Pulmonary artery endothelial cell (primary cell): ENCODE data around the gene SLC1A5. TPM values are rescaled to one million over a fixed set of nuclear protein-coding genes. Genes with fewer than 3 reads are reported as not detected.

Experiments used
- DNase-seq: peaks from one replicate; pipeline ENCODE4 v3.0.0-alpha.2; 2011; ENCODE audit warnings: low read depth, low spot score
- total RNA-seq: library from RNA; depleted of rRNA; stranded (reverse); fragments of >200 nt; gene quantifications from 2 replicates; pipeline ENCODE4 v1.2.3, GENCODE V29; 2014

SLC1A5 gene
- total RNA-seq, 1 donor from 2014 or later: 54.9 TPM

DNA sequence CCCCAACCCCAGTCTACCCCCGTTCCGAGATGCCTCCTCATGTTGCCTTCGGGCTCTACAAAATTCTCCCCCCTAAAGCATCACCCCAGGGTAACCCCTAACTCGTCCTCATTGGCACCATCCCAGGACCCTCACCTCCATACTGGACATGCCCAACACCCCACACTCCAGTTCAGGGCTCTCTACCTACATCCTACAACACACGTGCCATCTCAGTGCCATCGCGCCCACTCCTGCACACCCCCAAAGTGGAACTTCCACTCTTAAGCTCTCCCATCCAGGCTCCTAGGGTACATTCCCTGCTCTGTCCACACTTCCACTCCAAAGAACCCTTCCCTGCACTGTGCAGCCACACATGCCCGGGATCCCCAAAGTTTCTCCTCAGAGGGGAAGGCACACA lies 43.4 kb downstream of the SLC1A5 start:
- DNase-seq: no peak

DNA sequence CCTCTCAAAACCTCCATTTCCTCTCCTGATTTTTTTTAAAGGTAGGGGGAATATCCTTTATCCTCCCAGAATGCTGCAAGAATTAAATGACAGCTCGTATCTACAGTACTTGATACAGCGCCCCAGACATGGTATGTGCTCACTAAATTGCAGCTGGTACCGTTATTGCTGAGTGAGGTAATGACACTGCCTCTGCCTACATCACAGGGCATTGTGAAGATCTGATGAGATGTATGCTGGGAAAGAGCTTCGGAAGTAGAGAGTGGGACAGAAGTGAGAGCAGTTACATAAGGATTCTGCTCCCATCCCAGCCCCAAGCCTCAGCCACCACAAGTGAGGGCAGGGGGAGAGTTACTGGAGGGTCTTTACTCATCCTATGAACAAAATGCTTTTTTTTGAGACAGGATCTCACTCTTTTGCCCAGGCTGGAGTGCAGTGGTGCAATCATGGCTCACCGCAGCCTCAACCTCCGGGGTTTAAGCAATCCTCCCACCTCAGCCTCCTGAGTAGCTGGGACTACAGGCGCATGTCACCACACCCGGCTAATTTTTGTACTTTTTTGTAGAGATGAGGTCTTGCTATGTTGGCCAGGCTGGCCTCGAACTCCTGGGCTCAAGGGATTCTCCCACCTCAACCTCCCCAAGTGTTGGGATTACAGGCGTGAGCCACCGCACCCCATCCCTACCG lies 44.2 kb downstream of the SLC1A5 start:
- DNase-seq: no peak

DNA sequence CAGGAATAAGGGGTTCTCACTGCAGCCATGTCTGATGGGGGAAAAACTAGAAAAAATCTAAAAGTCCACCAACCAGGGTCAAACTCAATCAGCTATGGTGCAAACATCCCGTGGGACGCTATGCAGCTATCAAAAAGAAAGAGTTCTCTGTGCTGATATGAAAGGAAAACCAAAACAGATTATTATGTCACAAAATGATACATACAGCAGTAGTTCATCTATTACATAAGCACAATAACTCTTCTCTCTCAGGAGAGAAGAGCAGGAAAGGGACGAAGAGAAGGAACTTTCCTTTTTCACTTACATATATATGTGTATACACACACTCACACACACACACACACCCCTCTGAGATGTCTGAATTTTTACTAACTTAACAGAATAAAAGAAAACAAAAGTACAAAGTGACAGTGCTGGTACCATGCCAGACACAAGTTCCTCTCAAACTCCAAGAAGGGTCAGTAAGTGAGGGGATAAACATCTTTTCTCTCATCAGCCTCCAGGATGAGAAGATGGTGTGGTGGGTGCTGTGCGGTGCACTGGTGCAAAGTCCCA lies 45.4 kb downstream of the SLC1A5 start:
- no peak for DNase-seq

DNA sequence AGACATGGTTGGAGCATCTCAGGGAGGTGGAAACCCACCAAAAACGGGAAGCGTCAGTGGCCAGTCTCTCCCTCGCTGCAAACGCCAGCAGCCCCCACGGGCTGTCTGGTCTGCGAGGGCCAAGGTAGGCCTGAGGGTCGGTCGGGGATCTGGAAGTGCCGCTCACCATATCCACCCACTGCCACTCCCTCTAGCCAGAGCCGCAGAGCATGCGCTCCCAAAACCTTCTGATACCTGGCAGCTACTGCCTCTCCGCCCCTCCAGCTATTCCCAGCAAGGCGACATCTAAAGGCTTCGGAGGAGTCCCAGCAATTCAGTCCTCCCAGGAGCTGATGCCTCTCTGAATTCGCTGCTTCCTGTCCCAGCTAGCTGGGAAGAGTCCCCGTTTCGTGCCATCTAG lies 46.9 kb downstream of the SLC1A5 start:
- DNase-seq: no peak

DNA sequence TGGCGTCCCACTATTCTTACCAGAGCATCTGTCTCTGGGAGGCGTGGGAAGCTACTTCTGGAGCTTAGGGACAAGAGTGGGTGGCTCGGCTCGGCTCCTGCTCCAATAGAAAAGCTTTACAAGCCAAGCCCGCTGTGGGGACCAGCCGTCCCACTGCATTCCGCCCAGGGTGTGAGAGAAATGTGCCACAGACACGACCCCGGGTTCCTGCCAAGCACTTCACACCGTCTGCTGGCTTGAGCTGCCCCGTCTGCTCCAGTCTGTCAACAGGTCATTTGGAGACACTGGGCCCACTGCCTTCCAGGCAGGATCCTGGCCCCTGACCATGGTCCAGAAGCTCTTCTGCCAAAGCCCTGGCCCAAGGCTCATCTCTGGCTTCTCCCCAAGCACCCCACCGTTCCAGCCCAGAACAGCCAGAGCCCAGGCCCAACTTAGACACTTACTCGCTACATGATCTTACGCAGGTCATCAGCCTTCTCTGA lies 49.1 kb downstream of the SLC1A5 start:
- no peak for DNase-seq

DNA sequence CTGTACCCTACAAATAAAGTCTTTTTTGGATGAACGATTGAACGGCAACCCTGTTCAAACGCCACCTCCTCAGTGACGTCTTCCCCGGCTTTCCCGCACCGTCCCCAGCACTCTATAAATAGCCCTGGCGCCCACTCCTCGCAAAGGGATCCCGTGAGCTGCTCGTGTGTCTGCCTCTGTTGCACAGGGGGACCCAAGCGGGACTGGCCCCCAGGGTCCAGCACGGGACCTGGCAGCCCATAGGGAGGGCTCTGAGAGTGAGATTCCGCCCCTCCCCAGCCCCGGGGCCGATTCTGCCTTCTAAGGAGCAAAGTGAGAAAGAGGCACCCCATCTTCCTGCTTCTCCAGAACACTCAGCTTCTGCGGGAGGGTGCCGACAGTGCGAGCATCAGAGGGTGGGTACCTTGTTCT lies 50.6 kb downstream of the SLC1A5 start:
- DNase-seq: no peak

DNA sequence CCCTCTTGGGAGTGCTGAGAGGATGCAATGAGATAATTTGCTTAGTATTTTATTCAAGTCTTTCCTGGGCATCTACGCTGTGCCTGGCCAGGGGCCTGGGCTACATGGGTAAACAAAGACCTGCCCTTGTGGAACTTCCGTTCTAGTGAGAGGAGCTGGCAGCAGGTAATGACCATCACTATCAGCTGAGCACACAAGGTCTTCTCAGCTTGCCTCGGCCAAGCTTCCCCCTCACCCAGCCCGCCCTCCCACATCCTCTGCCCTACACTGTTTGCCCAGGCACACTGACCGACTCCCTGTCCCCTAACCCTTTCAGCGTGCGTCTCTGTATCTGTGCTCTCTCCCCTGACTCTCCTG lies 51.1 kb downstream of the SLC1A5 start:
- no peak for DNase-seq

DNA sequence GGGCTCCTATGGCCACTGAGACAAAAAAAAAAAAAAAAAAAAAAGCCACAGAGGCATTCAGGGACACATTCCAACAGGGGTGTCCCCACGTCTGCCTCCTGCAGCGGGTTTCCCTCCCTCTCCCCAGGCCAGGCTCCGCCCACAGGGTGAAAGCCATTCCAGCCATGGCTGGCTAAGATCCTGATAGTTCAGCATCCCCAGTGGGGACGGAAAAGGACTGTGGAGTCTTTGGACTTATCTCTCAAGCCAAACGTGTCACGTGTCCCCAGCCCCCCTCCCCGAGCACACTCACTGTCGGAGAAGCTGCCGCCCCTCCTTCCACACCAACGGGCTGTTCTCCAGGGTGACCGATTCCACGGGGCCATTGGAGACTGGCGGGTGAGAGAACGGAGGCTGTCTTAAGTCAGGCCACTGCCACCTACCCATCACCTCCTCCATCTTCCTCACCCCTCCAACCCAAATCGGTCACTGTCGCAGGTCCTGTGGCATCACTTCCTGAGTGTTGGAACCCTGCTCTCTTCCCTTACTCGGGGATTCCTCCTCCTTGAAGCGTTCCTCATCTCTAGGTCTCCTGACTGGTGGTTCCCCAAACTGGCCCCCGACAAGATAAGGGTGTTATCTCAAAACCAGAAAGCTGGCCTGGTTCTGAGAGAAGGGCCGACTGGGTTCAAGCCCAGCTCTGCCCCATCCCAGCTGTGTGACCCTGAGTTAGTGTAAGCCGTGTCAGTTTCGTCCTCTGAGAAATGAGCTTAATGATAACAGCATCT lies 51.7 kb downstream of the SLC1A5 start:
- no peak for DNase-seq

DNA sequence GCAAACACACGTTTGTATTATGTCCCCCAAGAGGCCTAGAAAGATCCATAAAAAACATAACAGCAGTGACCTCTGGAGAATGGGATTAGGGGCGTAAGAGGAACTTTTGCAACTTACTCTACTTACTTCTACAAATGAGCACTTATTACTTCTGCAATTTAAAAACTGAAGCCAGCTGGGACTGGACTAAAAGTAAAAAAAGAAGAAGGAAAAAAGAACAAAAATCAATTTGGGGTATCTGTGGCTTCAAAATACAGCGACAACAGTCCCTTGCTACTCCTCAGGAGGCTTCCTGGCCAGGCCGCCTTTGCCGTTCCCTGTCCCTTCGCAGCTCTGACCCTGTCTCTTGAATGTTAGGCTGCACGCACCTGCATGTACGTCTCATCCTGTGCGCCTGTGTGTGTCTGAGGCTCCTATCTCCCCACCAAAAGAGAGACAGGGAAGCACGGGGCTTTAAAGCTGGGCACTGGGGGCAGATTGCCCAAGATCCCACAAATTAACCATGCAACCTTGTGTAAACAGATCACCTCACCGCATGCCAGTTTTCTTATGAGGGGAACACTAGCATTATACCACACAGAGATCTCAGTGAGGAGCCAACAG lies 54.6 kb downstream of the SLC1A5 start:
- DNase-seq: no peak

DNA sequence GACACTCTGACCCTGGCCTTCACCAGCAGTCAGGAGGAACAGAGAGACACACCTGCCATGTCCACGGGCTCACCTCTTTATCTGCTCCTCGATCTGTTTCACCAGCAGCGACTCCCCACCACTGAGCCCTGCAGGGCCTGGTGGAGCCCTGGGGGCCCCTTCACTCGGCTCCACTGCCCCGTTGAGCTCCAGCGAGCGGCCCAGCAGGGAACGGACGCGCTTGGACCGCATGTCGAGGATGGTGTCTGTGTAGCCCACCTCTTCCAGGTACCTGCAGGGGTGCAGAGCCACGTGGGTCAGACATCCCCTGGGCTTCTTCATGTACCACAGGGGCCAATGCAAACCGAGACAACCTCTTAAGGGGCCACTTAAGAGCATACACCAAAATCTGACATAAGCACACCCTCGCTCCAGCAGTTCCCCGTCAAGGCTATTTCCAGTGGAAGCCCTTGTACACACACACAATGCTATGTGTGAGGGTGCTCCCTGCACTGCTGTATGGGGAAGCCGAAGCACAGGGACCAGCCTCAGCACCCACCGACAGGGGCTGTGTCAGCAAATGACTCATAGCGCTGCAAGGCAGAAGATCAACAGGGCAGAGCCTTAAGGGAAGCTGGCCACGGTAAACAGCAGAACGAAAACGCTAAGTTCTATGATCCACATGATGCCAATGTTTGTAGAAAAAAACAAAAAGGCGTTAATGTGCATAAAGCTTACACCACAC lies 55.3 kb downstream of the SLC1A5 start:
- DNase-seq: no peak

DNA sequence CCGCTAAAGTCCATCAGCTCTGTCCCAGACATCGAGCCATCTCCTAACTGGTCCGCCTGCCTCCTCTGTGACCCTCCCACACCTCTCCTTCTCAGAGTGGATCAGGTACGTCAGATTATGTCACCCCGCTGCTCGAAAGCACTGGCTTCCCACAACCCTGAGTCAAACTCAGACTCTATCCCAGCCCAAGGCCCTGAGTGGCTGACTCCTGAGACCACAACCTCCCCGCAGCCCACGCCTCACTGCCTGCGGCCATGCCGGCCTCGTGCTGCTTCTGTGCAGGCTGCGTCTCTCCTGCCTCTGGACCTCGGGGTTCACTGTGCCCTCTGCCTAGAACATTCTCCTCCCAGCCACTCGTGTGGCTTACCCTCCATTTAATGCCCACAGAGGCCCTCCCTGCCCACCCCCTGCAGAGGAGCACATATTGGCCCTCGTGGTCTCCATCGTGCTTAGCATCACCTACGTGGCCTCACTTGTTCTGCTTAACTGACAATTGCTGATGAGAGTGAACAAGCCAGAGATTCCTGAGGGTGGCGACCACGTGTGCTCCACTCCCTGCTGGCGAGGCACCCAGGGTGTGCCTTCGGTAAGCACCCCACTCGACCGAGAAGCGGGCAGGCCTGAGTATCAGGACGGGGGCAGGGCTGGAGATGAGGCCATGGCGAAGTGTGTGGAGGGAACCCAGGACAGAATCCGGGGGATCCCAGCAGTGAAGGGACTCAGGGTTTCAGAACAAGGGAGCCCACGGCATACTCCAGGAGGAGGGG lies 56.0 kb downstream of the SLC1A5 start:
- DNase-seq: no peak

DNA sequence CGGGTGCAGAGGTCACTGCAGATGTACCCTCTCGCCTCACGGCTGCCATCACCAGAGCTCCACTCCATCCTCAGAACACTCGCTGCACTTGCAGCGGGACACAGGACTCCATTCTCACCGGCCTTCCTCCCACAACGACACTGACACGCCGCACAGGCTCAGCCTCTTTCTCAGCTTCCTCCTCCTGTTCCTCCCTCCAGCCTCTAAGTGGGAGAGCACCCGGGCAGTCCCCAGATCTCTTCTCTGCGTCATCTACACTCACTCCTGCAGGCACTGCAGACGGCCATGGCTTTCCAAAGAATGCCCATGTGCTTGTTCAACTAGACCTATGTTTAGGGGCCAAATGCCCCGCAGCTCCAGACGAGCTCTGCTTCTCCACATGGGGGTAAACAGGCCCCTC lies 56.8 kb downstream of the SLC1A5 start:
- no peak for DNase-seq

DNA sequence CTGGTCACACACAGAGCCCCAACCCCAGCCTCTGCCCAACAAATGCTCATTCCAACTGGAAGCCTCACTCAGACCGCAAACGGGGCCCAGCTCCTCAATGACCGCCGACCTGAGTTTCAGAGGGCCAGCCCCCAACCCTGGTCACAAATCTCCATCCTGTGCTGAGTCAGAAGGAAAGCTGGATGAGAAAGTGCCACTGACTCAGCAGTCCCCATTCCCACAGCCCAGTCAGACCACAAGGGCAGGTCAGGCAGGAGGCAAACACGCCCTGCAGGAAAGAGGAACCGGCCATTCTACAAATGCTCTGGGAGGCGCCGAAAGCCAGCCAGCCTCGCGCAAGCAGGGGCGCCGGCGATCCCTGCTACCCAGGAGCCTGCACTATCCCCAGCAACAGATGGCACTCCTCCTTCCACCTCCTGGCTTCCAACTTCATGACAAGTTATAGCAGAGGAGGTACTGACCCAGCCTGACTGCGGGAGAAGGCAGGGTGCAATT lies 57.3 kb downstream of the SLC1A5 start:
- peak; percentile 65 for DNase-seq

DNA sequence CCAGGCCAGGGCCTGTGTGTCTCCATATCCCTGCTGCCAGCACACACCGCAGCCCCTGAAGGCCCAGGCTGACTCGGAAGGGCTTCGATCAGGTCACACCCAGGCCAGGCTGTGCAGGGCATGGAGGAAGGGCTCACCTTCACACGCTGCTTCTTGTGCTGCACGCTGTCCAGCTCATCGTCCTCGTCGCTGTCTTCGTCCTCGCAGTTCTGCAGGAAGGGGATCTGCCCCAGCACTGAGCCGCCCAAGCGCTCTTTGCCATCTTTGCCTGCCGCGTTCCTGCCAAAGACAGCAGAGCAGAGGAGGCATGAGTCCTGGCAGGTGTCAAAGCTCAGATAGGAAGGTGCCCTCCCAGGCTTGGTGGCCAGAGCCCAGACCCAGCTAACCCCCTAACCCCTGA lies 57.8 kb downstream of the SLC1A5 start:
- DNase-seq: no peak

DNA sequence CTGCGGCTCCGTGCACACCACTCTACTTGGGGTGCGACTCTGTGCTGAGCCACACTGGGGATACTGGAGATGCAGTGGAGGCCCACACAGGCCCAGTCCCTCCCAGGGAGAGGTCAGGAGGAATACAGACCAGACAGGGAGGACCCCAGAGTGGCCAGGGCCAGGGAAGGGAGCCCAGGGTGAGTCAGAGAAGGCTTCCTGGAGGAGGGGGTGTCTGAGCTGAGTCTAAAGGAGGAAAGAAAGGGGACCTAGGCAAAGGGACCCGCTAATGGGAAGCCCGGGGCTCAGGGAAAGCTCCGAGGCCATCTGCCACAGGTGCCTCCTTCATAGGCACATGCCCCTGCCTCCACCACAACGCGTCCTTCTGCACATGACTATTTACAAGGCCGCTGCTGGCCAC lies 58.2 kb downstream of the SLC1A5 start:
- DNase-seq: no peak

DNA sequence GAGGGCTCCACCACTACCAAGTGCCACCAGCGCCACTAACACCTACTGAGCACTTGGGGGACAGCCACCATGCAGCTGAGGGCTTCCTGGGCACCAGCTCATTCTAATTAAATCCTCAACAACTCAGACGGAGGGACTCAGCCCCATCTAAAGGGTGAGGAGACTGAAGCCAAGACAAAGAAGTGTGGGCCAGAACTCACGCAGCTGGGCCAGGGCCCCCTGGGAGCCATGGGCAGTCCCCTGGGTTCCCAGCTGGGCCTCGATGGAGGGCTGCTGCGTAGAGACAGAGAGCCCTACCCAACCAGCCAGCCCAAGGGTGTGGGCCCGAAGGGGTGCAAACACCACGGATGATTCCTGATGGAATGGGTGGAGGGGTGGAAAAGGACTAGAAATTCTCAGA lies 58.7 kb downstream of the SLC1A5 start:
- no peak for DNase-seq

DNA sequence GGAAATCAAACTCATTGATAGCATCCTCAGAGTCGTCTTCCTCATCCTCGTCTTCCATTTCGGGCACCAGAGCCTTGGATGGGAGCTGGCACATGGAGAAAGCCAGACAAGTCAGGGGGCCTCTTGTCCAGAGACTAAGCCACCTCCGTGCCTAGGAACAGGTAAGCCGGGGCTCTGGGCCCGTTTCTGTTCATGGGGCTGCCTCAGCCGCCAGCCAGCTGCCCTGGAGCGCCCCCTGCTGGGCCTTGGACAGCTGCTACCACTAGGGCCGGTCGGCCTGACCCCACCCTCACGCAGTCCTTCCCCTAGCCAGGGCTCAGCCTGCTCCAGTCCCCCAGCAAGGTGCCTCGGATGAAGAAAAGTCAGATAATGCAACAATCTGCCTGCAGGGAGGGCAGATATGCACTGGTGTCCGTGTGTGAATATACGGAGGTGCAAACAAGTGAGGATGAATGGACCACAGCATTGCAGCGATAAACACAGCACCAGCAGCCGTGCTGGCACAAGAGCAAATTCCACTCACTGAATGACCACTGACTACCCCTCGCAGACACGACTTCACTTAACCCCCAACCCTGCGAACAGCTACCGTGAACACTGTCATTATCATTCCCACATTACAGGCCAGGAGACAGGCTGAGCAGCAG lies 59.6 kb downstream of the SLC1A5 start:
- peak; percentile 58 for DNase-seq

DNA sequence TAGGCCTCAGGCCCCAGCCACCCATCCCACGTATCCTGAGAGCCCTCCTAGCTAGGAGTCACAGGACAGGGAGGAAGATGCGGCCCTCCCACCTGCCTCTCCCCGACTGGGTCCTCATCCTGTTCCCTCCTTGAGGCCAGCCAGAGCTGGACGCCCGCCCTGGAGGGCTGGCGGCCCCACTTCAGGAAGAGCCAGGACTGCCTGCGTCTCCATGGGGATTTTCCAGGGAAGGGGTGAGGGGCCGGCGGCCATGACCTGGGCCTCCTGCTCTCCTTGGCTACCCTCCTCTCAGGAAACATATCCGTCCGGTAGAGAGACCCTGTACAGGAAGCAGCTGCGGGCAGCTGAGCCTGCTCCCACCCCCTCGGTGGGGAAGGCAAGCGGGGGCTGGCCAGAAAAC lies 60.2 kb downstream of the SLC1A5 start:
- peak; percentile 79 for DNase-seq

DNA sequence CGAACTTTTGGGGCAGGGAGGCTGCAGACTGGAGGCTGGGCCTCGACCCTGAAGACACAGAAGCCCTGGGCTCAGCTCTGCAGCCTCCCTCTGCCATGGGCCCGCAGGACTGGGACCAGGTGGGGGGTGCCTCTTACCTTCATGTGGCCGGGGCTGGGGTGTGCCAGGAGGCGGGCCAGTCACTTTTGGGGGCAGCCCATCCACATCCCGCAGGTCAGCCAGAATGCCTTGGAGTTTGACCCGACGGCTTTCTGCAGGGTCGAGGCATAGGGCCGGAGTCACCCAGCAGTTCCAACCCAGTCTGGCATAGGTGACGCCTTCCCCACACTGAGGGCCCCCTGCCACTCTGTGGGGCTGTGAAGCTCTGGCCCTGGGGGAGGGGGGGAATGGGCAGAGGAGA lies 60.6 kb downstream of the SLC1A5 start:
- no peak for DNase-seq

DNA sequence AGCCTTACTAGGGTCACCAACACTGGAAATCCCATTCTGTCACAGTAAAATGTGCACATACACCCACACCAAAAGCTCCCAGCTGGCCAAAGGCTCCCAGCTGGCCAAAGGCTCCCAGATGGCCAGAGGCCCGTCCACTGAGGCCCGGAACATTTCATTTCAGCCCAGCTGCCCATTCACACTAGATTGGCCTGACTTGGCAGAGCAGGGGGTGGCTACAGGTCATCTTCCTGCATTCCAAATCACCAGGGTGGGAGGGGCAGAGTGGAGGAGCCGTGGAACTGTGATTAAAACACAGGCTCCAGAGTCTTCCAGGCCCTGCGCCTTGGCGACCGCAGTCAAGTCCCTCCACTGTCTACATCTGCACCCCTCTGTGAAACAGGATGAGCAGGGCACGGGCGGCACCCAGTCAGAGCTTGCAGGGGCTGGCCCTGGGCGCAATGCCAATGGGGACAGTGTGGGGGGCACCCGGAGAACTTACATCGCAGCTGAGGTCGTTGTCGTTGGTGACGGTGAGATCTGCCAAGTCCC lies 61.4 kb downstream of the SLC1A5 start:
- no peak for DNase-seq
